ENCODE measurements around the gene ZMYND11. TPM values are rescaled to one million over a fixed set of nuclear protein-coding genes. Genes with fewer than 3 reads are reported as not detected.

ZMYND11 gene
- total RNA-seq, 2 donors from 2014 or later, result 60.2 to 61.1 TPM

GRCh38 chr10:269440-270074 lies 134.3 kb downstream of the ZMYND11 start:
- no peaks in the 10 kb centered on the region for H3K9me3 ChIP-seq
- H3K4me3 ChIP-seq, result no peak overlapping the region
- TF ChIP-seq CTCF (IDR thresholded peaks at IDR 0.05), result no peak
- no peaks in the 10 kb centered on the region for H3K27me3 ChIP-seq
- H3K27ac ChIP-seq, result no peak overlapping the region
- H3K4me1 ChIP-seq, result no peaks in the 10 kb centered on the region
- no peak for DNase-seq (ENCODE audit: low spot score)
- no peaks in the 10 kb centered on the region for H3K36me3 ChIP-seq

GRCh38 chr10:271201-271600 lies 135.9 kb downstream of the ZMYND11 start:
- Histone ChIP-seq H3K27ac (no peak overlapping the region), H3K27me3 (no peaks in the 10 kb centered on the region), H3K4me3 (no peak overlapping the region), H3K4me1 (no peaks in the 10 kb centered on the region), H3K36me3 (peaks cover 6% of the 10 kb centered on the region), H3K9me3 (no peaks in the 10 kb centered on the region)
- no peak for DNase-seq (ENCODE audit: low spot score)
- no peak for TF ChIP-seq CTCF (IDR thresholded peaks at IDR 0.05)

GRCh38 chr10:271722-272121 lies 136.5 kb downstream of the ZMYND11 start:
- Histone ChIP-seq H3K27me3 (no peaks in the 10 kb centered on the region), H3K36me3 (peaks cover 8% of the 10 kb centered on the region), H3K9me3 (no peaks in the 10 kb centered on the region), H3K4me1 (no peaks in the 10 kb centered on the region), H3K4me3 (no peak overlapping the region), H3K27ac (no peak overlapping the region)
- no peak for TF ChIP-seq CTCF (IDR thresholded peaks at IDR 0.05)
- no peak for DNase-seq (ENCODE audit: low spot score)

GRCh38 chr10:273088-273487 lies 137.8 kb downstream of the ZMYND11 start:
- Histone ChIP-seq H3K4me3 (no peak overlapping the region), H3K4me1 (no peaks in the 10 kb centered on the region), H3K9me3 (no peaks in the 10 kb centered on the region), H3K27me3 (no peaks in the 10 kb centered on the region), H3K27ac (no peak overlapping the region), H3K36me3 (peaks cover 21% of the 10 kb centered on the region)
- no peak for DNase-seq (ENCODE audit: low spot score)
- no peak for TF ChIP-seq CTCF (IDR thresholded peaks at IDR 0.05)

GRCh38 chr10:274866-275265 lies 139.6 kb downstream of the ZMYND11 start:
- Histone ChIP-seq H3K36me3 (peaks cover 31% of the 10 kb centered on the region), H3K9me3 (no peaks in the 10 kb centered on the region), H3K4me3 (no peak overlapping the region), H3K27ac (no peak overlapping the region), H3K27me3 (no peaks in the 10 kb centered on the region), H3K4me1 (no peaks in the 10 kb centered on the region)
- no peak for DNase-seq (ENCODE audit: low spot score)
- no peak for TF ChIP-seq CTCF (IDR thresholded peaks at IDR 0.05)

GRCh38 chr10:275680-276079 lies 140.4 kb downstream of the ZMYND11 start:
- no peaks in the 10 kb centered on the region for H3K4me1 ChIP-seq
- H3K27me3 ChIP-seq, result no peaks in the 10 kb centered on the region
- no peaks in the 10 kb centered on the region for H3K9me3 ChIP-seq
- peaks cover 39% of the 10 kb centered on the region for H3K36me3 ChIP-seq
- H3K4me3 ChIP-seq, result no peak overlapping the region
- DNase-seq (ENCODE audit: low spot score), result no peak
- no peak for TF ChIP-seq CTCF (IDR thresholded peaks at IDR 0.05)
- no peak overlapping the region for H3K27ac ChIP-seq

All from right atrium auricular region (tissue), 2 donors.